Right atrium auricular region (tissue), 2 donors: ENCODE data around the gene PHF5A. TPM values are rescaled to one million over a fixed set of nuclear protein-coding genes. Genes with fewer than 3 reads are reported as not detected.

Experiments
- DNase-seq: peaks from one replicate; pipeline ENCODE4 v3.0.0-alpha.2; 2019; ENCODE audit warnings: low spot score
- H3K27ac ChIP-seq, 2 donors: fragments of 200-600 bp; sonication (generic); 1 replicate in 1 of 2; 2 replicates in 1 of 2; pipeline ENCODE4 v1.5.1; 2016 to 2019
- H3K27me3 ChIP-seq, 2 donors: fragments of 200-600 bp; sonication (generic); one replicate each; pipeline versions ENCODE4 v1.5.1 to v1.6.0; 2017 to 2019
- H3K36me3 ChIP-seq: fragments of 200-600 bp; sonication (generic); one replicate; pipeline ENCODE4 v1.5.1; 2016
- H3K4me1 ChIP-seq, 2 donors: fragments of 200-600 bp; sonication (generic); one replicate each; pipeline versions ENCODE4 v1.5.1 to v1.6.0; 2017 to 2019
- H3K4me3 ChIP-seq, 2 donors: fragments of 200-600 bp; sonication (generic); 1 replicate in 1 of 2; 2 replicates in 1 of 2; pipeline ENCODE4 v1.5.1; 2017 to 2019; ENCODE audit warnings: mild to moderate bottlenecking in 1 of 2, moderate library complexity in 1 of 2
- H3K9me3 ChIP-seq, 2 donors: fragments of 200-600 bp; sonication (generic); one replicate each; pipeline ENCODE4 v1.5.1; 2019
- CTCF ChIP-seq, 2 donors: fragments of 200-600 bp; sonication (generic); IDR thresholded peaks; one replicate each; pipeline ENCODE4 v1.5.1; 2019; ENCODE audit warnings: antibody characterized with exemption in 2 of 2
- total RNA-seq, 2 donors: library from RNA; depleted of rRNA; stranded (reverse); fragments of >200 nt; gene quantifications; one replicate each; pipeline ENCODE4 v1.1.0, GENCODE V29; 2016

Gene PHF5A
- total RNA-seq, 2 donors from 2014 or later = 19.3 to 23.5 TPM

DNA sequence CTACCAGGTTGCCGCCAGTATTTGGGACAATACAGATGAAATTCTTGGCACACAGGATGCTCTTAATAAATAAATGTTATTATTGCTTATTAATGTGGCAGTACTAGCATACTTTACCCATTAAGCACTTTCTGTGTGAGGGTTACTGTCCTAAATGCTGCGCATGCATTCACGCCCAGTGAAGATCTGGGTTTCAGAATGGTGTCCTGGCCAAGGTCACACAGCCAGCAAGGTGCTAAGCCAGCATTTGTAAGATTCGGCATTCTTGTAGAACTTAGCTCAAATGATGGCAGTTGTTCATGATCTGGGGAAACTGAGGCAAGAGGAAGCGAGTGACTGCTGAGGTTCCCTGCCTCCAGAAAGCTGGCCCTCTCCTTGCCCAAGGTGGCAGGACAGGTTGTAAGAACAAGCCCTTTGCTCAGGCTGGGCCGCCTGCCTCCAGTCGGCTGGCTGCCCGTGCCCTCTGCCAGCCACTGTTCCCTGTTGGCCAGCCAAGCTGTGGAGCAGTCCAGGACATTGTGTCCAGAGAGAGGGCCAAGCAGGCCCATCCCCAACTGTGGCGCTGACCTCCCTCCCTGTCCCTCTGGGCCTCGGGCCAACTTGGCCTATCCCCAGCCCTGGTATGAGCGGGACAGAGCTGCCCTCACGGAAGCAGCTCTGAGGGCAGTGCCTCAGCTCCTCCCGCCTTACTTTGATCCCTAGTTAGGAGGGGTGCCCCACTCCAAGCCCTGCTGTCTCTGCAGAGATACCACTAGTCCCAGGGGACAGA, 50.7 kb downstream of the PHF5A start:
- peaks cover 0 to 48% of the 10 kb centered on the region in 2 donors for H3K4me1 ChIP-seq
- no peak overlapping the region for H3K4me3 ChIP-seq

DNA sequence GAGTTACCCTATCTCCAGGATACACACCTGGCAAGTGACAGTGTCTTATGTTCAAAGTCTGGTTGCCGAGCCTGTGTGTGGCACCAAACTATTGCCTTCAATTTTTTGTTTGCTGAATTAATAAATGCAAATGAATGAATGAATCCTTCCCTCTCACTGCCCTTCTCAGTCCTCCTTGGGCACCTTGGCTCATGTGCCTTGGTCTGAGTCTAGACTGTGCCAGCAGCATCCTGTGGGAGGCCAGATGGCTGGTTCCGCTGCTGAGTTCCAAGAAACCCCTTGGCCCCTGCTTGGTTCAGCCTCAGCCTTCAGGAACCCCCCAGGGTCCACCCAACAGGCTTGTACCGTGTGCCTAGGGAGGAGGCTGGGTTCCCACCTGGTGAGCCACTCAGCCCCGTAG, 52.9 kb downstream of the PHF5A start:
- no peaks in the 10 kb centered on the region for H3K27me3 ChIP-seq
- no peak for TF ChIP-seq CTCF (IDR thresholded peaks at IDR 0.05)
- H3K9me3 ChIP-seq = no peaks in the 10 kb centered on the region
- peak overlapping the region; percentile 98 for H3K27ac ChIP-seq
- H3K4me3 ChIP-seq = peak overlapping the region in 1 of 2 donors; percentile 70
- no peak for DNase-seq
- peaks cover 0 to 70% of the 10 kb centered on the region in 2 donors for H3K4me1 ChIP-seq
- no peaks in the 10 kb centered on the region for H3K36me3 ChIP-seq

More for the DNA sequence above, 50.7 kb downstream of the PHF5A start:
- Histone ChIP-seq H3K27me3 (no peaks in the 10 kb centered on the region), H3K9me3 (no peaks in the 10 kb centered on the region), H3K27ac (peak overlapping the region; percentile 98), H3K36me3 (peaks cover under 1% of the 10 kb centered on the region)
- DNase-seq = peak; percentile 88
- TF ChIP-seq CTCF (IDR thresholded peaks at IDR 0.05) = no peak

DNA sequence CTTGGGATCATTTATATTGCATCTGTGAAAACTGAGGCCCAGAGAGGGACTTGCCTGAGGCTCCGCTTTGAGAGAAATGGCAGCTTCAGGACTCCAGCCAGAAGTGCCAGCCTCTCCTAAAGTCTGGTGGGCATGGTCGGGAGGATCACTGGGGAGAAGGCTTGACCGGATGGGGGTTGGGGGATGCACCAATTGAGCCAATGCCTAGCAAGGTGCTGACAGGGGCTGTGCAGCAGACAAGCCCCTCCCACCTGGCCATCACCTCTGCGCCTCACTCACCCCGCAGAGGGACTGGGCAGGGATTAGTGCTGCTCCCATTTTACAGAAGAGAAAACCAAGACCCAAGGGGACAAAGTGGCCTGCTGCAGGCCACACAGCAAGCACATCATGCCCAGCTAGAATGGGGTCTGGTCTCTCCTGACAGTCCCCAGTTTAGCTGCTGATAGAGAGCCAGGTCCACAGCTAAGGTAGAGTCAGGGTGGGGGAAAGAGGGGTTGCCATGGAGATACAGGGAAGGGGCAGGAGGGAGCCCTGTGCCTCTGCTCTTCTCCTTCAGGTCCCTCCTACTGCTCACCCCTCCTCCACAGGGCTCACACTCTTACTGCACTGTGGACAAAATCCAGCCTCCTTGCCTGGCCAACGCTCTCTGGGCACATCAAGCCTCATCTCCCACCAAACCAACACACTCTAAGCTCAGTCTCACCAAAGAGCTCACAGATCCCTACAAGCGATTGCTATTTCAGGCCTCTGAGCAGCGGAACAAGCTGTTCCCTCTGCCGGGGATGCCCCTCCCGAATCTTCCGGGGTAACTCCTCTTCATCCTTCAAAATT, 57.3 kb downstream of the PHF5A start:
- peak overlapping the region; percentile 98 for H3K27ac ChIP-seq
- H3K4me3 ChIP-seq = no peak overlapping the region
- H3K36me3 ChIP-seq = no peaks in the 10 kb centered on the region
- peak; percentile 61 for DNase-seq
- H3K27me3 ChIP-seq = no peaks in the 10 kb centered on the region
- H3K9me3 ChIP-seq = no peaks in the 10 kb centered on the region
- no peak for TF ChIP-seq CTCF (IDR thresholded peaks at IDR 0.05)
- peaks cover 0 to 59% of the 10 kb centered on the region in 2 donors for H3K4me1 ChIP-seq

- Histone ChIP-seq H3K4me1 (peaks cover 0 to 54% of the 10 kb centered on the region in 2 donors), H3K27ac (peak overlapping the region; percentile 98), H3K27me3 (no peaks in the 10 kb centered on the region), H3K9me3 (no peaks in the 10 kb centered on the region), H3K4me3 (no peak overlapping the region), H3K36me3 (no peaks in the 10 kb centered on the region)
- peak; percentile 65 for DNase-seq
- no peak for TF ChIP-seq CTCF (IDR thresholded peaks at IDR 0.05)
These were observed 58.2 kb downstream of the PHF5A start for GRCh38 chr22:41410311-41410751.

Other genes with a start within 250 kb of the PHF5A start
- 10 to 100 TPM in 1 of 2 donors, 1 to 10 TPM in 1; 8.3 to 16.1 TPM for gene CHADL, start 227.8 kb downstream of the PHF5A start, total RNA-seq
- gene RANGAP1, start 182.5 kb downstream of the PHF5A start, total RNA-seq = 10 to 100 TPM; 22.3 to 33.3 TPM
- 10 to 100 TPM; 24.5 to 33.3 TPM for gene ZC3H7B, start 167.2 kb downstream of the PHF5A start, total RNA-seq
- gene TEF, start 86.8 kb downstream of the PHF5A start, total RNA-seq = 10 to 100 TPM; 12.7 to 14.2 TPM
- 10 to 100 TPM; 49.1 to 55.3 TPM for gene TOB2, start 21.9 kb downstream of the PHF5A start, total RNA-seq
- 100 to 1,000 TPM; 447 to 604 TPM for gene ACO2, start 425 bp upstream of the PHF5A start, total RNA-seq
- 10 to 100 TPM; 11.4 to 12.0 TPM for gene POLR3H, start 75.8 kb upstream of the PHF5A start, total RNA-seq
- gene CSDC2, start 92.3 kb upstream of the PHF5A start, total RNA-seq = 100 to 1,000 TPM; 257 to 324 TPM
- gene PMM1, start 121.1 kb upstream of the PHF5A start, total RNA-seq = 10 to 100 TPM; 17.3 TPM
- gene DESI1, start 152.4 kb upstream of the PHF5A start, total RNA-seq = 10 to 100 TPM; 62.3 to 65.8 TPM
- gene XRCC6, start 152.6 kb upstream of the PHF5A start, total RNA-seq = 100 to 1,000 TPM; 161 to 174 TPM
- gene SNU13, start 220.2 kb upstream of the PHF5A start, total RNA-seq = 100 to 1,000 TPM; 183 to 226 TPM
- 10 to 100 TPM in 1 of 2 donors, under 1 TPM in 1; 0.71 to 15.5 TPM for gene MEI1, start 230.8 kb upstream of the PHF5A start, total RNA-seq